GM12892 (cell line): ENCODE results near the gene OVOL1.

Experiments
- POLR2A ChIP-seq: IDR thresholded peaks from 2 replicates; pipeline ENCODE4 v1.6.1; 2011; ENCODE audit warnings: low read depth, low read length, control low read depth
- POLR2AphosphoS5 ChIP-seq: IDR thresholded peaks from 2 replicates; pipeline ENCODE4 v1.6.1; 2011; ENCODE audit warnings: low read depth, low read length, control low read depth

DNA sequence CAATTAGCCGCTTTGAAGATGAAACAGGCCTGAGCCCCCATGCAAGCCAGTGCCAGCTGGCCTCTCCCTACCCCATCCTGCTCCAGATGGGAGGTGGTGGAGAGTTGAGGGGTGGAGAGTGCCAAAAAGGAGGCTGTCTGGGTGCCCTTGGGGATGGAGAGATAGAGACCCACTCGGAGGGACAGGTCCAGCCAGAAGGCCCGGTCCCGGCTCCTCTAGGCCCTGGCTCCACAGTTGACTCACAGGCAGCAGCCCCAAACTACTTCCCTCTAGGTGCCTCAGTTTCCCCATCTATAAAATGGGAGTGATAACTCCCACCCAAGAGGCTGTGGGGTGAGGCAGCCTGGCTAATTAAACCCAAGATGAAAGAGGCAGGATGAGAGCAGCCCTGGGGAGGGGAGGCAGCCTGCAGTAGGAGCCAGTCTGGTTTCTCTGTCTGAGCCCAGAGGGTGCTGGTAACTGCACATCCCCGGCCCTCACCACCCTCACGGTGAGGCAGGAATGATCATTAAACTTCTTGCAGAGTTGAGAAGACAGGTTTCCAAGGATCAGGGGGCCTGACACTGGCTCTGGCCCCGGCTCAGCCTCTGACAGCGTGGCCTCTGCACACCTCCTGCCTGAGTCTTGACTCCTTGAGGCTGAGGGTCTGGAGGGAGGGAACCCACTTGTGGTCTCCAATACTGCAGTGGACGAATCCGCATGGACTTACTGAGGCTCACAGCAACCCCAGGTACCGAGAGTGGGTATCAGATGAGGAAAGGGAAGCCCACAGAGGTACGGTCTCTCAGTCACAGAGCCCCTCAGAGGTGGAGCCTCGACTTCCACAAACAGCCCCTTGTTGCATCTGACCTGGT lies 4.7 kb upstream of the OVOL1 start:
- no peak for TF ChIP-seq POLR2A
- TF ChIP-seq POLR2AphosphoS5 = no peak
